SK-N-SH treated with all-trans-retinoic acid at 6 μM for 48 hours (cell line): ENCODE results near the gene ZNF185.
"Not testable (repeated sequence)": the region's sequence is repeated elsewhere in the genome, so short reads cannot be mapped to it uniquely, and the experiment has no call there.

ENCODE experiments used
- ATAC-seq: fragments of 200-7000 bp; cut with Tn5 transposase; 3 replicates; pipeline ENCODE4 v1.9.1; 2020; ENCODE audit warnings: mild to moderate bottlenecking, moderate library complexity
- ARNTL ChIP-seq: fragments of 450-650 bp; formaldehyde crosslinking; IDR thresholded peaks from 2 replicates; pipeline ENCODE4 v1.5.0; 2020; ENCODE audit warnings: low read depth, mild to moderate bottlenecking, moderate library complexity, borderline replicate concordance
- CREB5 ChIP-seq: fragments of 250-450 bp; sonication (Bioruptor Pico); IDR thresholded peaks from 2 replicates; pipeline ENCODE4 v1.5.1; 2020; ENCODE audit warnings: low read depth, mild to moderate bottlenecking, moderate library complexity
- ISL1 ChIP-seq: fragments of 250-450 bp; sonication (Bioruptor Pico); IDR thresholded peaks from 2 replicates; pipeline ENCODE4 v2.1.2; 2022; ENCODE audit warnings: mild to moderate bottlenecking, moderate library complexity
- OSR1 ChIP-seq: fragments of 250-450 bp; sonication (Bioruptor Pico); IDR thresholded peaks from 2 replicates; pipeline ENCODE4 v1.8.0; 2022; ENCODE audit warnings: moderate library complexity, mild to moderate bottlenecking, inconsistent platforms
- POU6F1 ChIP-seq: fragments of 250-450 bp; sonication (Bioruptor Pico); IDR thresholded peaks from 2 replicates; pipeline ENCODE4 v1.8.0; 2021; ENCODE audit warnings: low read depth, mild to moderate bottlenecking, moderate library complexity, borderline replicate concordance
- PPARA ChIP-seq: fragments of 250-450 bp; sonication (Bioruptor Pico); IDR thresholded peaks from 2 replicates; pipeline ENCODE4 v1.5.0; 2020; ENCODE audit warnings: mild to moderate bottlenecking, borderline replicate concordance
- RARB ChIP-seq: fragments of 250-450 bp; sonication (Bioruptor Pico); IDR thresholded peaks from 2 replicates; pipeline ENCODE4 v1.8.0; 2021; ENCODE audit warnings: mild to moderate bottlenecking, moderate library complexity
- SNAI2 ChIP-seq: fragments of 250-450 bp; sonication (Bioruptor Pico); IDR thresholded peaks from 2 replicates; pipeline ENCODE4 v1.5.0; 2020; ENCODE audit warnings: mild to moderate bottlenecking, moderate library complexity
- TCF4 ChIP-seq: fragments of 250-450 bp; sonication (Bioruptor Pico); IDR thresholded peaks from 2 replicates; pipeline ENCODE4 v1.8.0; 2021; ENCODE audit warnings: mild to moderate bottlenecking, moderate library complexity, borderline replicate concordance
- ZC3H10 ChIP-seq: fragments of 250-450 bp; sonication (Bioruptor Pico); IDR thresholded peaks from 2 replicates; pipeline ENCODE4 v1.5.1; 2021; ENCODE audit warnings: mild to moderate bottlenecking, moderate library complexity
- ZFP3 ChIP-seq: fragments of 250-450 bp; sonication (Bioruptor Pico); IDR thresholded peaks from 2 replicates; pipeline ENCODE4 v1.5.0; 2020; ENCODE audit warnings: mild to moderate bottlenecking, moderate library complexity
- ZNF565 ChIP-seq: fragments of 450-650 bp; formaldehyde crosslinking; conservative IDR thresholded peaks from 2 replicates; pipeline ENCODE4 v1.5.0; 2020; ENCODE audit warnings: low read depth, mild to moderate bottlenecking, moderate library complexity
- ZNF70 ChIP-seq: fragments of 450-650 bp; formaldehyde crosslinking; IDR thresholded peaks from 2 replicates; pipeline ENCODE4 v1.5.0; 2020; ENCODE audit warnings: mild to moderate bottlenecking, moderate library complexity
- ZNF8 ChIP-seq: fragments of 450-650 bp; formaldehyde crosslinking; IDR thresholded peaks from 2 replicates; pipeline ENCODE4 v1.5.0; 2020; ENCODE audit warnings: mild to moderate bottlenecking, moderate library complexity
- TF ChIP-seq, protein P1 (sequence below): fragments of 250-450 bp; sonication (Bioruptor Pico); IDR thresholded peaks from 2 replicates; pipeline ENCODE4 v1.8.0; 2020; ENCODE audit warnings: mild to moderate bottlenecking, moderate library complexity, borderline replicate concordance
- TF ChIP-seq, protein P2 (sequence below): fragments of 250-450 bp; sonication (Bioruptor Pico); IDR thresholded peaks from 2 replicates; pipeline ENCODE4 v1.5.1; 2021; ENCODE audit warnings: mild to moderate bottlenecking, moderate library complexity
- TF ChIP-seq, protein P3 (sequence below): fragments of 250-450 bp; sonication (Bioruptor Pico); IDR thresholded peaks from 2 replicates; pipeline ENCODE4 v1.5.0; 2020; ENCODE audit warnings: mild to moderate bottlenecking, moderate library complexity

The ZNF185 gene

GRCh38 chrX:152907084-152907651 lies 9.3 kb downstream of the ZNF185 start:
- peak; percentile 60 for ATAC-seq
- TF ChIP-seq, protein P1, sequence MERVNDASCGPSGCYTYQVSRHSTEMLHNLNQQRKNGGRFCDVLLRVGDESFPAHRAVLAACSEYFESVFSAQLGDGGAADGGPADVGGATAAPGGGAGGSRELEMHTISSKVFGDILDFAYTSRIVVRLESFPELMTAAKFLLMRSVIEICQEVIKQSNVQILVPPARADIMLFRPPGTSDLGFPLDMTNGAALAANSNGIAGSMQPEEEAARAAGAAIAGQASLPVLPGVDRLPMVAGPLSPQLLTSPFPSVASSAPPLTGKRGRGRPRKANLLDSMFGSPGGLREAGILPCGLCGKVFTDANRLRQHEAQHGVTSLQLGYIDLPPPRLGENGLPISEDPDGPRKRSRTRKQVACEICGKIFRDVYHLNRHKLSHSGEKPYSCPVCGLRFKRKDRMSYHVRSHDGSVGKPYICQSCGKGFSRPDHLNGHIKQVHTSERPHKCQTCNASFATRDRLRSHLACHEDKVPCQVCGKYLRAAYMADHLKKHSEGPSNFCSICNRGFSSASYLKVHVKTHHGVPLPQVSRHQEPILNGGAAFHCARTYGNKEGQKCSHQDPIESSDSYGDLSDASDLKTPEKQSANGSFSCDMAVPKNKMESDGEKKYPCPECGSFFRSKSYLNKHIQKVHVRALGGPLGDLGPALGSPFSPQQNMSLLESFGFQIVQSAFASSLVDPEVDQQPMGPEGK (CRISPR knock-in tag) = no peak
- no peak for TF ChIP-seq CREB5
- TF ChIP-seq, protein P2, sequence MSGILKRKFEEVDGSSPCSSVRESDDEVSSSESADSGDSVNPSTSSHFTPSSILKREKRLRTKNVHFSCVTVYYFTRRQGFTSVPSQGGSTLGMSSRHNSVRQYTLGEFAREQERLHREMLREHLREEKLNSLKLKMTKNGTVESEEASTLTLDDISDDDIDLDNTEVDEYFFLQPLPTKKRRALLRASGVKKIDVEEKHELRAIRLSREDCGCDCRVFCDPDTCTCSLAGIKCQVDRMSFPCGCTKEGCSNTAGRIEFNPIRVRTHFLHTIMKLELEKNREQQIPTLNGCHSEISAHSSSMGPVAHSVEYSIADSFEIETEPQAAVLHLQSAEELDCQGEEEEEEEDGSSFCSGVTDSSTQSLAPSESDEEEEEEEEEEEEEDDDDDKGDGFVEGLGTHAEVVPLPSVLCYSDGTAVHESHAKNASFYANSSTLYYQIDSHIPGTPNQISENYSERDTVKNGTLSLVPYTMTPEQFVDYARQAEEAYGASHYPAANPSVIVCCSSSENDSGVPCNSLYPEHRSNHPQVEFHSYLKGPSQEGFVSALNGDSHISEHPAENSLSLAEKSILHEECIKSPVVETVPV (CRISPR knock-in tag) = no peak
- TF ChIP-seq OSR1 (CRISPR knock-in tag) = no peak
- TF ChIP-seq ZNF565 (CRISPR knock-in tag) = no peak
- TF ChIP-seq PPARA (CRISPR knock-in tag) = no peak
- no peak for TF ChIP-seq SNAI2
- TF ChIP-seq ZFP3 (CRISPR knock-in tag) = no peak

GRCh38 chrX:152908486-152908885 lies 10.6 kb downstream of the ZNF185 start:
- no peak for ATAC-seq
- TF ChIP-seq, protein P2 (CRISPR knock-in tag) = no peak
- TF ChIP-seq ISL1 (CRISPR knock-in tag) (no peak), ZNF565 (CRISPR knock-in tag) (no peak), TCF4 (CRISPR knock-in tag) (no peak), ZNF70 (no peak), ZNF8 (no peak), RARB (CRISPR knock-in tag) (no peak), ARNTL (no peak), POU6F1 (CRISPR knock-in tag) (no peak), CREB5 (no peak), ZC3H10 (CRISPR knock-in tag) (no peak)
- TF ChIP-seq, protein P3, sequence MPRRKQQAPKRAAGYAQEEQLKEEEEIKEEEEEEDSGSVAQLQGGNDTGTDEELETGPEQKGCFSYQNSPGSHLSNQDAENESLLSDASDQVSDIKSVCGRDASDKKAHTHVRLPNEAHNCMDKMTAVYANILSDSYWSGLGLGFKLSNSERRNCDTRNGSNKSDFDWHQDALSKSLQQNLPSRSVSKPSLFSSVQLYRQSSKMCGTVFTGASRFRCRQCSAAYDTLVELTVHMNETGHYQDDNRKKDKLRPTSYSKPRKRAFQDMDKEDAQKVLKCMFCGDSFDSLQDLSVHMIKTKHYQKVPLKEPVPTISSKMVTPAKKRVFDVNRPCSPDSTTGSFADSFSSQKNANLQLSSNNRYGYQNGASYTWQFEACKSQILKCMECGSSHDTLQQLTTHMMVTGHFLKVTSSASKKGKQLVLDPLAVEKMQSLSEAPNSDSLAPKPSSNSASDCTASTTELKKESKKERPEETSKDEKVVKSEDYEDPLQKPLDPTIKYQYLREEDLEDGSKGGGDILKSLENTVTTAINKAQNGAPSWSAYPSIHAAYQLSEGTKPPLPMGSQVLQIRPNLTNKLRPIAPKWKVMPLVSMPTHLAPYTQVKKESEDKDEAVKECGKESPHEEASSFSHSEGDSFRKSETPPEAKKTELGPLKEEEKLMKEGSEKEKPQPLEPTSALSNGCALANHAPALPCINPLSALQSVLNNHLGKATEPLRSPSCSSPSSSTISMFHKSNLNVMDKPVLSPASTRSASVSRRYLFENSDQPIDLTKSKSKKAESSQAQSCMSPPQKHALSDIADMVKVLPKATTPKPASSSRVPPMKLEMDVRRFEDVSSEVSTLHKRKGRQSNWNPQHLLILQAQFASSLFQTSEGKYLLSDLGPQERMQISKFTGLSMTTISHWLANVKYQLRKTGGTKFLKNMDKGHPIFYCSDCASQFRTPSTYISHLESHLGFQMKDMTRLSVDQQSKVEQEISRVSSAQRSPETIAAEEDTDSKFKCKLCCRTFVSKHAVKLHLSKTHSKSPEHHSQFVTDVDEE (CRISPR knock-in tag) = no peak

- not testable (repeated sequence) for ATAC-seq
These were observed 12.2 kb downstream of the ZNF185 start for GRCh38 chrX:152910018-152910417.
